Kidney (tissue), 14 donors: Measurements from ENCODE around the gene CDC14A. TPM values are rescaled to one million over a fixed set of nuclear protein-coding genes. Genes with fewer than 3 reads are reported as not detected.

Source experiments
- DNase-seq, 5 donors: peaks; one replicate each; pipeline ENCODE4 v3.0.0-alpha.2; 2013 to 2020
- FAIRE-seq: peaks from 2 replicates; lab custom pipeline; 2012; peaks lifted over from hg19 to GRCh38; lab: Jason Lieb, UNC
- H3K27ac ChIP-seq, 2 donors: one replicate each; pipeline ENCODE4 v1.7.0; 2013; ENCODE audit warnings: low read depth in 2 of 2, low read length in 2 of 2, inconsistent platforms in 1 of 2
- H3K27me3 ChIP-seq: one replicate; pipeline ENCODE4 v1.7.1; 2013; ENCODE audit warnings: low read length, inconsistent platforms; ENCODE audit not compliant: control insufficient read depth, insufficient read depth
- H3K36me3 ChIP-seq, 3 donors: one replicate each; pipeline versions ENCODE4 v1.7.0 to v1.7.1; 2013; ENCODE audit warnings: low read length in 3 of 3, control low read depth in 1 of 3, inconsistent platforms in 1 of 3; ENCODE audit not compliant: insufficient read depth in 3 of 3, control insufficient read depth in 2 of 3
- H3K4me1 ChIP-seq, 3 donors: one replicate each; pipeline versions ENCODE4 v1.7.0 to v1.7.1; 2013; ENCODE audit warnings: low read length in 3 of 3, inconsistent platforms in 1 of 3, low read depth in 1 of 3; ENCODE audit not compliant: control insufficient read depth in 2 of 3, insufficient read depth in 2 of 3
- H3K4me3 ChIP-seq, 3 donors: one replicate each; pipeline versions ENCODE4 v1.7.0 to v1.8.1; 2013; ENCODE audit warnings: low read length in 3 of 3, control low read depth in 1 of 3, inconsistent platforms in 1 of 3
- H3K9ac ChIP-seq, 3 donors: one replicate each; pipeline versions ENCODE4 v1.7.0 to v1.7.1; 2013; ENCODE audit warnings: low read length in 3 of 3, control low read depth in 1 of 3, inconsistent platforms in 1 of 3
- H3K9me3 ChIP-seq, 3 donors: one replicate each; pipeline versions ENCODE4 v1.7.0 to v1.7.1; 2013; ENCODE audit warnings: low read length in 3 of 3, control low read depth in 1 of 3, inconsistent platforms in 1 of 3; ENCODE audit not compliant: control insufficient read depth in 2 of 3, insufficient read depth in 1 of 3
- intact Hi-C: fragments of 100-400 bp; cut with DNase I; formaldehyde crosslinking; loops from one replicate; pipeline ENCODE4 v1.11.1; 2022
- polyA plus RNA-seq: library from polyadenylated mRNA; stranded (reverse); fragments of 350-450 nt; fragmentation: Illumina TruSeq; extraction: RNeasy Lipid Tissue Mini Kit (QIAGEN cat#74804); gene quantifications from one replicate; pipeline ENCODE4 v1.2.3, GENCODE V29; 2014; ENCODE audit warnings: low read depth, low replicate concordance; ENCODE audit not compliant: insufficient read depth
- total RNA-seq: library from RNA; stranded (reverse); fragmentation: NEBNext Ultra II Directional; extraction: Animal tissue kit (Norgen Biotek cat#: 25700); gene quantifications from one replicate; pipeline ENCODE4 v1.2.1, GENCODE V29; 2021
- TF ChIP-seq, protein P1 (sequence below): IDR thresholded peaks from 3 replicates; pipeline ENCODE4 v1.5.1; 2012; ENCODE audit warnings: mild to moderate bottlenecking, moderate library complexity, borderline replicate concordance; ENCODE audit not compliant: insufficient read depth; ENCODE audit errors: extremely low read depth
- donor health status: control.
- donor health status: control.
- donor health status: control.
- donor health status: control.
- donor health status: control.
- donor health status: DM: yes; HTN: yes; CAD: no.
- donor health status: Normal renal cell carcinoma (clear cell type).

CDC14A gene
- total and polyA plus RNA-seq, 2 donors from 2014 or later, result 4.7 to 11.9 TPM

DNA sequence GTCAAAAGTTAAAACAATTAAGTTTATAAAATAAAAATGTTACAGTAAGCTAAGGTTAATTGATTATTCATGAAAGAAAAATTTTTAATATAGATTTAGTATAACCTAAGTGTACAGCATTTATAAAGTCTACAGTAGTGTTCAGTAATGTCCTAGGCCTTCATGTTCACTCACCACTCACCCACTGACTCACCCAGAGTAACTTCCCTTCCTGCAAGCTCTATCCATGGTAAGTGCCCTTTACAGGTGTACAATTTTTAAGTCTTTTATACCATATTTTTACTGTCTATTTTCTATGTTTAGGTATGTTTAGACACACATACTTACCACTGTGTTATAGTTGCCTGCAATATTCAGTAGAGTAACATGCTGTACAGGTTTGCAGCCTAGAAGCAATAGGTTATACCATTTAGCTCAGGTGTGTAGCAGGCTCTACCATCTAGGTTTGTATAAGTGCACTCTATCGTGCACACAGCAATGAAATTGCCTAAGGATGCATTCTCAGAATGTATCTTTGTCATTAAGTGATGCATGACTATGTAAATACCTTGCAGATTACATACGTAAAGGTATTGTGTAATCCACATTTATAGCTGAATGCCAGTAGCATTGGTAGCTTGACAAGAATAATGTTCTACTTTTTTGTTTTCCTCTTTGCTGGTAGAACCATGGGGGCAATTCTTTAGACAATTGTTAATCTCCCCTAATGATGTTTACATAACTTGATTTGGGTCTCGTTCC is 149.9 kb downstream of the CDC14A start:
- TF ChIP-seq, protein P1, sequence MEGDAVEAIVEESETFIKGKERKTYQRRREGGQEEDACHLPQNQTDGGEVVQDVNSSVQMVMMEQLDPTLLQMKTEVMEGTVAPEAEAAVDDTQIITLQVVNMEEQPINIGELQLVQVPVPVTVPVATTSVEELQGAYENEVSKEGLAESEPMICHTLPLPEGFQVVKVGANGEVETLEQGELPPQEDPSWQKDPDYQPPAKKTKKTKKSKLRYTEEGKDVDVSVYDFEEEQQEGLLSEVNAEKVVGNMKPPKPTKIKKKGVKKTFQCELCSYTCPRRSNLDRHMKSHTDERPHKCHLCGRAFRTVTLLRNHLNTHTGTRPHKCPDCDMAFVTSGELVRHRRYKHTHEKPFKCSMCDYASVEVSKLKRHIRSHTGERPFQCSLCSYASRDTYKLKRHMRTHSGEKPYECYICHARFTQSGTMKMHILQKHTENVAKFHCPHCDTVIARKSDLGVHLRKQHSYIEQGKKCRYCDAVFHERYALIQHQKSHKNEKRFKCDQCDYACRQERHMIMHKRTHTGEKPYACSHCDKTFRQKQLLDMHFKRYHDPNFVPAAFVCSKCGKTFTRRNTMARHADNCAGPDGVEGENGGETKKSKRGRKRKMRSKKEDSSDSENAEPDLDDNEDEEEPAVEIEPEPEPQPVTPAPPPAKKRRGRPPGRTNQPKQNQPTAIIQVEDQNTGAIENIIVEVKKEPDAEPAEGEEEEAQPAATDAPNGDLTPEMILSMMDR, result no peak
- Histone ChIP-seq H3K4me1 (no peaks in the 10 kb centered on the region), H3K9ac (no peak overlapping the region), H3K36me3 (peaks cover 3 to 21% (median 17%) of the 10 kb centered on the region in 3 donors), H3K9me3 (no peaks in the 10 kb centered on the region), H3K4me3 (no peak overlapping the region), H3K27me3 (no peaks in the 10 kb centered on the region), H3K27ac (no peak overlapping the region)
- no peak for DNase-seq
- FAIRE-seq, result no peak
- intact Hi-C loops, result no loop called here

DNA sequence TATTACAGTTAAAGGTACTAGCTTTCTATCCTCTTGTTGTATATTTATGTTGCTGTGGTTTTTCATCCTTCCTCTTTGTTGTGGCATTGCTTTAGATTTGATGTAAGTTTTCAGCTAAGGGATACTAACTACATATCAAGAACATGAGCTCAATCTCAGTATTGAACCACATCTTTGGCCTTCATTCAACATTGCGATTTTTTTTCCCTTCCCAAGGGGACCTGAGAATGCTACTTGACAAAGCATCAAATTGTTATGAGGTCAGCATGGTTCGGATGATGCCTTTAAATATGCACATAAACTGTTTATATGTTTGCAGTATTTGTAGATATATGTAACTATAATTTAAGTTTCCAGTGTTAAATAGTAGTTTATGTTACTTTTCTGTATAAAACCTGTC is 153.9 kb downstream of the CDC14A start:
- no peak overlapping the region for H3K4me3 ChIP-seq
- no peak for DNase-seq
- H3K27me3 ChIP-seq, result no peaks in the 10 kb centered on the region
- peaks cover 0 to 9% (median 7%) of the 10 kb centered on the region in 3 donors for H3K36me3 ChIP-seq
- intact Hi-C loops, result no loop called here
- no peak for FAIRE-seq
- no peak overlapping the region for H3K9ac ChIP-seq
- no peaks in the 10 kb centered on the region for H3K9me3 ChIP-seq
- TF ChIP-seq, protein P1, result no peak
- H3K4me1 ChIP-seq, result no peaks in the 10 kb centered on the region
- no peak overlapping the region for H3K27ac ChIP-seq

DNA sequence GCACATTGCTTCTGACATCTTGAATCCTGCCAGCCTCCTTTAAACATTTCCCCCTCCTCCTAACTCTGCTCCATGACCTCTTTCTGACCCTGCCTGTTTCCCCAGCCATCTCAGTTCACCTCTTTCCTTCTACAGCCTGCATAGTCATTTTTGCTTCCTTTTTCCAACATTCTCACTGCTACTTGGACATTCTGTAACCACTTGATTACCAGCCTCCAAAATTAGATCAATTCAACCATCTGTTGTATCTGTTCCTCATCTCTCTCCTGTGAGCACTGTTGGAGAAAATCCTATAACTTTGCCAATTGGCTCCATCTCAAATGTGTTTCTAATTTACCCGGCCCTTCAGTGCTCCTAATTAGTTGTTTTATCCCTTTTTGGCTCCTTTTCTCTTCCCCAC is 158.1 kb downstream of the CDC14A start:
- TF ChIP-seq, protein P1, result no peak
- no peak overlapping the region for H3K9ac ChIP-seq
- H3K4me1 ChIP-seq, result no peaks in the 10 kb centered on the region
- no peak overlapping the region for H3K4me3 ChIP-seq
- no peaks in the 10 kb centered on the region for H3K9me3 ChIP-seq
- peaks cover 0 to 7% (median 6%) of the 10 kb centered on the region in 3 donors for H3K36me3 ChIP-seq
- FAIRE-seq (no peak), DNase-seq (no peak)
- intact Hi-C loops, result no loop called here
- H3K27me3 ChIP-seq, result no peaks in the 10 kb centered on the region
- H3K27ac ChIP-seq, result no peak overlapping the region
